GM19043 (cell line): ENCODE measurements around the gene RSPO4.

Experiments used
- ATAC-seq: cut with Tn5 transposase; IDR thresholded peaks from one replicate; pipeline ENCODE4 v1.9.1; 2021; ENCODE audit warnings: low read depth; ENCODE audit not compliant: unreplicated experiment

RSPO4 gene

DNA sequence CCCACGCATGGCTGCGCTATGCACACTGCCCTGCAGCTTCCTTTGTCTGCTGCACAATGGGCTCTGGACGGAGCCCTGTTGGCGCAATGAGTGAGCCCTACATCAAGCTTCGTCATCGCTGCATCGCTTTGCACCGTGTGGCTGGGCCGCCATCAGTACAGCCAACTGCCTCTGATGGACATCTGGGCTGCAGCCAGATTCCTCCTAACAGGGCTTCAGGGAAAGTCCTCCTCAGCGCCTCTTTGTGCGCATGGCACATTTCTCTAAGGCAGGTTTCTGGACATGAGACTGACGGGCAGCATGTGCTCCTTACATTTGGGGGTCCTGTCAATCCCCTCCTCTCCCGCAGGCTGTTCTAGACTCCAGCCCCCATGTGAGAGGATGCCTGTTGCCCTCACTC, 56.3 kb downstream of the RSPO4 start:
- ATAC-seq, result no peak

DNA sequence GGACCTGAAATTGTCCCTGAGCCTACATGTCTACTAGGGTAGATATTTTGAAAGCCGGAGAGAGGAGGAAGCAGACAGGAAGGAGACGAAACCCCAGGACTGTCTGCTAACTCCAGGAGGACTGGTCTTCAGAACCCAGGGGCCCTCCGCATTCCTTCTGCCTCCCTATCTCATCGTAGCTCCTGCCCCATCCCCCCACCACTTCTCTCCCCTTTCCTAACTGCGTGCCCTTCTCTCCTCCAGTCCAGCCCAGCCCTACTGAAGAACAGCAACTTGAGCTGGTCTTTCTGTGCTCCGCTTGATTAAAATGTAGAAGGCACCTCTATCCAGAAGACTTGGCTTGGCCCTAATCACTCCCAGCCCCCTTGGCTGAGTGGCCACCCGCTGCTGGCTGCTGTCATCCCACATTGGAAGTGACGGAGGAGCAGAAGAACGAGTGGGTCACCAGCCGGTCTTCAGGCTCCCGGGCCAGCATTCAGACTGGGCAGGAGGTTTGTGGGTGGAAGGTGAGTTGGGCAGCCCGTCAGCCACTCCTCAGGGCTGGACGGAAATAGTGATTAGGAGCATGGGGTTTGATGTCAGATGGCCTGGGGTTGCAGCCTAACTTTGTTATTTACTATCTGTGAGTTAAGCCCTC, 57.2 kb downstream of the RSPO4 start:
- no peak for ATAC-seq

DNA sequence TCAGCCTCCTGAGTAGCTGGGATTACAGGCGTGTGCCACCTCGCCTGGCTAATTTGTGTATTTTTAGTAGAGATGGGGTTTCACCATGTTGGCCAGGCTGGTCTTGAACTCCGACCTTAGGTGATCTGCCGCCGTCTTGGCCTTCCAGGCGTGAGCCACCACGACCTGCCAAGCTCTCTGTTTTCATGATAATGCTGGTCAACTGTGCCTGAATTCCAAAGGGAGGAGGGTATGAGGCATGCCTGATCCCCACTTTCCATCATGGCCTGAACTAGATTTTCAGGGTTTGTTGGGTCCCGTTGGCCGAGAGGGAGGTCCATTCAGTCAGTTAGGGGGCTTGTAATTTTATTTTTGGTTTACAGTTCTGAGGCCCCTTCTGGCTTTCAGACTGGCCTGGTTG, 58.0 kb downstream of the RSPO4 start:
- no peak for ATAC-seq

DNA sequence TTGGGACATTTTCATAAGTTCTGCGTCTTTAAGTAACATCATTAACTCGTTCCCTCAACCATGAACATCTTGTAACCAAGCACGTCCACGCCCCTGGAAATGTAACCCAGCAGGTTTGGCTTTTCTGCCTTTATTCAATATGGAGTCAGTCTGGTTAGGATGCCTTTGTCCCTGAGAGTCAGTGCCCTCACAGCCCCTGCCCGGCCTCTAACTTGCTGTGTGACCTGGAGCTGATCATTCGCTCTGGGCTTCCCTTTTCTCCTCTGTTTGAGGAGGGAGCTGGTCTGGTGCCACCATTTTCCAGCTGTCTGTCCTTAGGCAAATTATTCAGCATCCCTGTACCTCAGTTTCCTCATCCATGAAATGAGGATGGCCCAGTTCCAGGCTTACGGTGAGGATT, 59.5 kb downstream of the RSPO4 start:
- ATAC-seq, result no peak

DNA sequence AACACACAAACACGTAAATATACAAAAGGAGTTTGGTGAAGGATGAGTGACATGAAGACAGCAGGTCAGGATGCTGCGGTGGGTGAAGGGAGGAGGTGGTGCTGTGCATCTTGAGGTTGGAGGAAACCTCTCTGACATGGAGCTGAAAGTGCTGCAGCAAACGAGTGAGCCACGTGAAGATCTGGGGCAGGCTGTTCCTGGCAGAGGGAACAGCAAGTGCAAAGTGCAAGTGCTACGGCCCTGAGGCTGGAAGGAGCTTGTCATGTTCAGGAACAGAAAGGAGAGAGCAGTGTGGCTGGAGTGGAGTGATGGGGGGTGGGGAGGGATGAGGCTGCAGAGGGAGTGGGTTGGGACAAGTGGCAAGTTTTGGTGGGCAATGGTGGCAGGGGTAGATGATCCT, 61.2 kb downstream of the RSPO4 start:
- ATAC-seq, result no peak

DNA sequence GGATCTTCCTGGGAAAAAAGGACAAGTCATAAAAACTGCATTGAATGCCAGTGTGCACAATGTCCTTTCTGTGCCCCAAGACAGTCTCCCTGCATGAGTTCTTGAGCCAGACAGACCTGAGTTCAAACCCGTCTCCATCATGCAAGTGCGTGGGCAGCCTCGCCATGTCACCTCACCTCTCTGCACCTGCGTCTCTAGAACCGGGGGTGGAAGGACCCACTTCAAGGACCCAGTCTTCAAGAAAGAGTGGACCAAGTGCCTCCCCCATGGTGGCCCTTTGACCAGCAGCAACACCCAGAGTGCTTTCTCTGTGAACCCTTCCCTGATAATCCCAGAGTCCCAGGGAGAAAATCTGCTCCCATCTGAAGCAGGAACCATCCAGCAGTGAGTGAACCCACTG, 62.5 kb downstream of the RSPO4 start:
- ATAC-seq, result no peak

DNA sequence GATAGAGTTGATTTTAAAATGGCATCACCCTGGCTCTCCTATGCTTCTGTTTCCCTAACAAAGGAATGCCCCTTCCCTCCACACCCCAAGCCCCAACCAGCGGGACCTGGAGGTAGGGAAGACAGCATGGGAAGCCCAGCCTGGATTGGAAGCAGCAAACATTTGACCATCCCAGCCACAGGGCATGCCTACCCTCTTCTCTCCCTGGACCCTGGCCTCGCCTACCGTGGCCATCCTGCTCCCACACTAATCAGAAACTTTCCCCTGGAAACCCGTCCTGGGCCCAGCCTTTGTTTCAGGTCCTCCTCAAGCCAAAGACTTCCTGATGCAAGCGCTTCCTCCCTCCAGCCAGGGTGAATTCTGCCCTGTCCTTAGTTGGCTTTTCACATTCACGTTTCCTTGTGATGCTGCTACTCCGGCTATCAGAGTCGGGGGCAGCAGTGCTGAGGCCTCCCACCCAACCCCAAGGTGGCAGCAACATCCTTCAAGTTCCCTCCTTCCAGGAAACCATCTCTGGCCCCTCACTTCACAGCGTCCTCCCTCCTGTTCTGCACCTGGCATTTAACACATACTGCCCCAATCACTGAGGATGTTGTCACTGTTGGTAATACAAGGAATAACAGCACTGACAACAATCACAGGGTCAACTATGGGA, 67.8 kb downstream of the RSPO4 start:
- no peak for ATAC-seq

DNA sequence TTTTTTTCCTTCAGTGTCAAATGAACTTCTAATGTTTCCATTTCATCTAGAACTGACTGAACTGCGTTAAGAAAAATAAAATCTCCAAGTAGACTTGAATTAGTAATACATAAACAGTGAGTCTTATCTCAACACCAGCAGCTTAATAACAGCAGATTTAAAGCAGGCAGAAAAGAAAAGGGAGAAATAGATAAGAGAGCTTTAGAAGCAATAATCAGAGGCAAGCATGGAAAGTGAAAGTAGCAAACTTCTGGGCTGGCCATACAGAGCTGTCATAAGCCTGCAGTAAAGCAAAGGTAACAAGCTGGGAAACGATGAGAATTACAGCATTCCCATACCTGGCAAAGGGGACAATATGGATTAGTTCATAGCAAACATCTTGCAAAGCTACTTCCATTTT, 69.1 kb downstream of the RSPO4 start:
- no peak for ATAC-seq

DNA sequence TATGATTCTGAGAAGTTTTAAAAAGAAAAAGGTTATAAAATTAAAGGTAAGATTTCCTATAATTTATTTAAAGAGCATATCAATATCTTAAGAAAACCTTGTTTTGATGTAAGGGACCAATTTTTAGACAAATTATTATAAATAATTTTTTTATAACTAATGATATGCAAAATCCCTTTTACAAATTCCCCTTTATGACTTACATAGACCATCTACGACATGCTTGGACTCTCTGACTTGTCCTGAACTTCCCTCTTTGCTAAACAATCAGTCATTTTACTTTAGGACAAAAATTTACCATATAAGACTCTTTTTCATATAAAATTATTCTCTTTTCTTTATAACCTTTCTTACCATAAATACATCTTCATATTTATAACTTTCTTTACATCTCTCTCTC, 70.7 kb downstream of the RSPO4 start:
- ATAC-seq, result no peak

DNA sequence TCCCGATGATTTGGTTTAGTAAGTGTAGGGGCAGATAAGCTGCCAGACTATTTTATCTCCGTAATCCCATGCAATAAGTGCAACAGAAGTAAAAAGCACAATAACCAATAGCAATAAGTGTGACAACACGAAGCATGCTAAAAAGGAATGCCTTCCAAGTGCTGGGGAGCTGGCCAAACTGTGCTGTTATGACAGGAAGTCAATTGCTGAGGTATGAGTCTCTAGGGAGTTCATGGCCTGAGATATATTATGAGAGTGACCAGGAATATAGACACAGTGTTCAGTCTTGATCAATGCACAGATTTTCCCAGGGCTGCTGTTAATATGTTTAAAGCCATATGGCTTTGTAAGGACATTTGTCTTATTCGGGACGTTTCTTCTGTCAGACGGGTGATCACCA, 75.4 kb downstream of the RSPO4 start:
- ATAC-seq, result no peak

DNA sequence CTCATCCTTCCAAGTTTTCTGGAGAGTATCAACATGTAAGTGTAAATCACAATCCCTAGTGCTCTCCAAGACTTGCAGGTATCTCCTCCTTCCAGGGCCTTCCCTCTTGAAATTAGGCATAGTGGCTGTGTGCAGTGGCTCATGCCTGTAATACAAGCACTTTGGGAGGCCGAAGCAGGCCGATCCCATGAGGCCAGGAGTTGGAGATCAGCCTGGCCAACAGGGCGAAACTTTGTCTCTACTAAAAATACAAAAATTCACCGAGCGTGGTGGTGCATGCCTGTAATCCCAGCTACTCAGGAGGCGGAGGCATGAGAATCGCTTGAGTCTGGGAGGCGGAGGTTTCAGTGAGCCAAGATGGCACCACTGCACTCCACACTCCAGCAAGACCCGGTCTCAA, 76.6 kb downstream of the RSPO4 start:
- ATAC-seq, result no peak

DNA sequence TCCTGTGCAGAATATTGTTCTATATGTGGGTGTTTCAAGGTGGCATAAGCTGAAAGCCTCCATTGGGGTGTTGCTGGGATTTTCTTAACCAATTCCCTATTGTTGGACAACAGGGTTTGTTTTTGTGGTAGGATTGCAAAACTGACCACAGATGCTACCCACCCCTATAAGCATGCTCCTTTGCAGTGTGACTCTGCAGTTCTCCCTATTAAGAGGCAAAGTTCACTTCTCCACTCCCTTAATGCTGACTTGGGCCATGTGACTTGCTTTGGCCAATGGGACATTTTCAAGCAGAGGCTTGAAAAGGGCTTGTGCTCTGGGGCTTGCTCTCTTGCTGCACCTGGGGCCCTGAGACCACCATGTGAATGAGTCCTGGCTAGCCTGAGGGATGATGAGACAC, 77.5 kb downstream of the RSPO4 start:
- no peak for ATAC-seq

DNA sequence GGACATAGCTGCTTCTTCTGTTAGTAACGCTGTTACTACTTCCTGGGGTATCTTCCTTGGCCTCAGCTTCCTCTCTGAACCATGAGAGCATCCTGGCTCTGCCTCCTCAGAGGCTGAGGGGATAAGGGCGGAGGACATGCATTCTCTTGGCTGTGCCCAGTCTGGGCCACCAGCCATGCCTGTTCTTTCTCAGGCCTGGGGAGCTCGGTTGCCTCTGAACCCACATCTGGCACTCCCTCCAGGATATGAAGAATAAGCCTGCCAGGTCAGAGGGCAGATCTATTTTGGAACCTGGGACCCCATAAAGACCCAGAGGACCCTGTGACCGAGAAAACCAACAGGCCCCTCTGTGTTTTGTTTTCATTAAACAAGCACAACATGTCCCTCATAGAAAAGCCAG, 79.3 kb downstream of the RSPO4 start:
- no peak for ATAC-seq

DNA sequence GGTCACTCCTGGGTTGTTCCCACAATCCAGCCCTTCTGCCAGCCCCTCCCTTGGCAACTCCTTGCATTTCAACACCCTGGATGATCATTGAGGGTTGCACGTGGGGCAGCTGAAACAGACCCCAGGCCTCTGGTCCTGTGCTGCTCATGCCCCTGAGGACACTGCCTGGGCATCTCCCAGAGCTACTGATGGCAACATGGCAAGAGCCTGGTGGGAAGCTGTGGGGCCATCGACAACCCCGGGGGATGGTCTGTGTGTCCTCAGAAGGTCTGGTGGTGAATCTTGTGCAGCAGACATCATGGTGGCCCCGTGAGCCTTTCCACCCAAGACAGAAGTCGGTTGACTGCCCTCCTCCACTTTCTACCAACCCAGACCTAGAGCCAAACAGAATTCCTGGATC, 81.0 kb downstream of the RSPO4 start:
- no peak for ATAC-seq

DNA sequence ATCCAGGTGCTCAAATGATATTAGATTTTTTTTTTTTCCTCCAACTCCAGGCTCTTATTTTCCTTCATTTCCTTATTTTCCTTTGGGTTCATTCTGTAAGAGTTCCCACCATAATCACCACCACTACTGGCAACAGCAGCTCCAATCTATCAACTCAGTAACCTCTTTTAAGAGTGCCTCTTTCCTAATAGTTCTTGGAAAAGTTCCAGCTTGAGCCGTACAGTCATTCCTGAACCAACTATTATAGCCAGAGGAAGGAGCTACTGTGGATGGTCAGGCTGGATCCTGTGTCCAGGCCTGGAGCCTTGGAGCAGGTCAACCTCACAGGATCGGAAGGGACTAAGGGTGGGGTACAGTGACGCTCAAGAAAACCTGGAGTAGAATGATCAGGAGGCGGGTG, 81.8 kb downstream of the RSPO4 start:
- no peak for ATAC-seq

DNA sequence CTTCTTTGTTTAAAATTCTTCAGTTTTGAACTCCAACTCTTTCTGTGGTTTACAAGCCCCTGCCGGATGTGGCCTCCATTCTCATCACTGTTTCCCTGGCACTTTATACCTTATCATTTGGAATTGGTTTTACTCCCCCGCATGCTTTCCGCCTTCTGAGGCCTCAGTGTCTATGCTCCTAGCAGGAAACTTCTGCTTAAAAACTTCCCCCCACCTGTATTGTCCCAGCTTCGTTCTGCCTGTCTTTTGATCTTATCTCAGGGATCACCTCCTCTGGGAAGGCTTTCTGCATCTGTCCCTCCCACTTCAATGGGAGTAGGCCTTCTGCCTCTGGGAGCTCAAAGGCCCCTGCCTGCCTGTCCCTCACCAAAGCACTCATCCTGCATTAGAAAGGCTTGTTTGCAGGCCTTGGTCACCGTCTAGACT, 82.6 kb downstream of the RSPO4 start:
- no peak for ATAC-seq

DNA sequence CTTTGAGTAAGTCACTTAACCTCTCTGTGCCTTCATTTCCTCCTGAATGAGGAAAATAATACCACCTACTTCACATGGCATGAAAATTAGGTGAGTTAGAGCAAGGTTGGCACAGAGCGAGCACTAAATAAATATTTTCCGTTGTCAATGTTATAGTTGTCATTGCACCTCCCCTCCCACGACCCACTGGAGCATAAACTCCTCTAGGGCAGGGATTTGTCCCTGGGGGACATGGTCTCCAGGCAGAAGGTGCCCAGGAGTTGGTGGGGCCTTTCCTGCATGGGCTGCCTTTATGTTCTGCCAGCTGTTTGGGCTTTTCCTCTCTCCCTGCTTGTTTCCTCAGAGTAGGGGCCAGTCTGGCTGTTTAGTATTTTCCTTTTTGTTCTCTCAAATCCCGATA, 84.7 kb downstream of the RSPO4 start:
- no peak for ATAC-seq

DNA sequence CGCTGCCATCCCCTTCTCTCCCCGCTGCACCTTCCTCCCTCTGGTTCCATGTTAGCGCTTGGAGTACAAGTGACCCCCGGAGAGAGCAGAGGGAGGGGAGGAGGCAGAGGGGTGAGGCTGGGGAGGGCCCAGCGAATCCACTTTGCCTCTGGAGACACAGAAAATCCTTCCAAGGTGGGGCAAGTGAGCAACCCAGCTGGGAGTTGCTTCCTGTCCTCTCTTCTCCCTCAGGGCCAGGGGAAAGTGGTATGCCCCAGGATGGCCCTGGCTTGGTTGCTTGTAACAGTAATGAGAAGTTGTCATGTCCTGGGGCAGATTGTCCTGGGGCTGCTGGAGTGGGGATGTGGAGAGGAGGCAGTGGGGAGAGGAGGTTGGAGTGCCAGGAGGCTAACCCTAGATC, 85.3 kb downstream of the RSPO4 start:
- no peak for ATAC-seq

DNA sequence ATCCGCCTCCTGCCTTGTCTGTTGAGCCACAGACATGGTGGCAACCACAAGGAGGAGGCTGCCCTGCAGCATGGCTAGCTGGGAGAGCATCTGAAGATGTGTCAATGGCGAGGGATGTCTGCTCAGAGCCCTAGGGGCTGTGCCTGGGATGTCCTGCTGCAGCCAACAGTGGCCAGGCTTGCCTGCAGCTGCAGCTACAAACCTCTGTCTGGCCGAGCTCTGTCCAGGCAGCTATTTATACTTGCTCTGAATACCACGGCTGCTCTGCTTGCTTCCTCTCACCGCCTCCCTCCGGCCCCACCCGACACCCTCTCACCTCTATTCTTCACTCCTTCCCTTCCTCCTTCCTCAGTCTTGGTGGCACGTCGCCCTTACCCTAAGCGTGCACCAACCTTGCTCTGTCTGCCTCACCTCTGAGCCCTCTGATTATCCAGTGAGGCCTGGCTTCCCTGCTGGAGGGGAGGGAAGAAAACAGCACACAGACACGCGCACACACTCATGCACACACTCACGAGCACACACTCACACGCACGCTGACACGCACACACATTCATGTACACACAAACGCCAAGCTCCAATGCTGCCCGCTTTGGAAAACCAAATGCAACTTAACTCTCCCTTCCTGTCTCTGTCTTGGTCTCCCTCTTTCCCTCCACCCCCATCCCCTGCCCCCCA, 85.8 kb downstream of the RSPO4 start, which contains the start of gene ANGPT4:
TSS of gene ANGPT4 (minus strand) at position 210 of the 675 bp plus-strand sequence. CDS start at position 90, 120 bp downstream.
- no peak for ATAC-seq

DNA sequence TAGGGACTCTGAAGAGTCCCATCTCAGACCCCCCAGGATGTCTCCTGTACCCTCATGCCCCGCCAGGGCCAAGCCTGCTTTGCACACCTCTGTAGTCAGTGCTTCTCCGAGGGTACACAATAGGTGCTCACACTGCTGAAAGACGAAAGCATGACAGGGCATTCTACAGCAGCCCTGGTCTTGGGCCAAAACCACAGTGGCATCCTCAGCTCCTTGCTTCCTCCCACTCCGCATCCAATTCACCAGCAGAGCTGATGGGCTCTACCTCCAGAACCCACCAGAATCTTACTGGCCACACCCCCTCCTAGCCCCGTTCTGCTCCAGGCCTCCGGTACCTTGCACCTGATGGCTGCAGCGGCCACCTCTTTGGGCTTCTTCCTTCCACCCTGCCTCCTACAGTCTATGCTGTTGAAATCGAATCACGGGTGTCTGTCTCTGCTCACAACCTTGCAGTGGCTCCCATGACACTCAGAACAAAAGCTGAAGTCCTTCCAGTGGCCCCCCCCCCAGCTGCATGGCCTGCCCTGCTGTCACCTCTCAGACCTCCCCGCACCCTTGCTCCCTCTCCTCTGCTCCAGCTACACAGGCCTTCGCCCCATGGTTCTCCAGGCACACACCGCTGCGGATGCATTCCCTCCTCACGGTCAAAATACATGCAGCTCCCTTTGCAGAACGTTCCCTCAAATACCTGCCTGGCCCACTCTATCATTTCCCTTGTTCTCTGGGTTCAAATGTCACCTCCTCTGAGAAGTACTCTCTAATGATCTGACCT, 87.2 kb downstream of the RSPO4 start:
- ATAC-seq, result no peak

DNA sequence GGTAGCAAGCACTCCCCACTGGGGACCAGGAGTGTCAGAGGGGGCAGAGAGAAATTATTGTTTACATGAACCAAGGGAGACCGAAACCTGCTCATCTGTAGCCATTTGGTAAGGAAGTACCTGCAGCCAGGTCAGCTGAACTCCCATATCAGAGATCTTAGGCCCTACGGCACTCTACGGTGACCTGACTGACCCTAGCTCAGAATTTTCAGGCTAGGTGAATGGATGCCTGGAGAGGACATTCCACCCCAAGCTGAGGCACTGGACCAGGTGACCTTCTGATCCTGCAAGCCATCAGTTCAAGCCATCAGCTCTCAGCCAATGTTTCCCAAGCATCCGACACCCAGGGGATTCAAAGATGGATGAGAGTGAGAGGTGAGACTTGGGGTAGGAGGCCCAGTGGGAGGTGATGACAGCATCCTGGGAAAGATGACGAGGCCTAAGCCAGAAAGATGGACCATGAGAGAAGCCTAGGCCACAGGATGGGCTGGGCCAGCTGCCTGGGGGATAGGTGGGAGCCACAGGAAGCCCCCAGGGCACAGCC, 88.7 kb downstream of the RSPO4 start:
- no peak for ATAC-seq
